Liver (tissue), 9 donors: ENCODE data around the gene PAX5. TPM values are rescaled to one million over a fixed set of nuclear protein-coding genes. Genes with fewer than 3 reads are reported as not detected.

ENCODE experiments used
- DNase-seq: peaks from one replicate; pipeline ENCODE4 v3.0.0-alpha.2; 2017; ENCODE audit warnings: low spot score
- H3K27ac ChIP-seq, 2 donors: one replicate each; pipeline ENCODE4 v1.7.0; 2013; ENCODE audit warnings: inconsistent platforms in 2 of 2, low read length in 2 of 2, control low read depth in 1 of 2, low read depth in 1 of 2, mild to moderate bottlenecking in 1 of 2
- H3K27me3 ChIP-seq, 4 donors: one replicate each; pipeline versions ENCODE4 v1.6.1 to v1.7.0; 2013; ENCODE audit warnings: low read length in 3 of 4, inconsistent platforms in 1 of 4, mild to moderate bottlenecking in 1 of 4, moderate library complexity in 1 of 4; ENCODE audit not compliant: control insufficient read depth in 4 of 4, insufficient read depth in 4 of 4
- H3K36me3 ChIP-seq, 4 donors: one replicate each; pipeline versions ENCODE4 v1.6.1 to v1.7.0; 2013; ENCODE audit warnings: low read length in 3 of 4, mild to moderate bottlenecking in 3 of 4, low read depth in 1 of 4, moderate library complexity in 1 of 4; ENCODE audit not compliant: control insufficient read depth in 4 of 4, insufficient read depth in 3 of 4
- H3K4me1 ChIP-seq, 4 donors: one replicate each; pipeline versions ENCODE4 v1.6.1 to v1.7.0; 2013; ENCODE audit warnings: low read length in 3 of 4, mild to moderate bottlenecking in 3 of 4, moderate library complexity in 1 of 4; ENCODE audit not compliant: control insufficient read depth in 4 of 4, insufficient read depth in 4 of 4
- H3K4me3 ChIP-seq, 3 donors: one replicate each; pipeline versions ENCODE4 v1.6.1 to v1.7.0; 2013; ENCODE audit warnings: low read length in 3 of 3, control low read depth in 1 of 3, low read depth in 1 of 3, mild to moderate bottlenecking in 1 of 3
- H3K9ac ChIP-seq, 2 donors: one replicate each; pipeline ENCODE4 v1.7.0; 2013; ENCODE audit warnings: low read length in 2 of 2, mild to moderate bottlenecking in 2 of 2, moderate library complexity in 2 of 2, control low read depth in 1 of 2, low read depth in 1 of 2
- H3K9me3 ChIP-seq, 4 donors: one replicate each; pipeline versions ENCODE4 v1.6.1 to v1.7.0; 2013; ENCODE audit warnings: low read length in 3 of 4; ENCODE audit not compliant: control insufficient read depth in 4 of 4
- ATF3 ChIP-seq: IDR thresholded peaks from 2 replicates; pipeline ENCODE4 v1.6.1; 2016; ENCODE audit warnings: antibody characterized with exemption
- CTCF ChIP-seq: fragments of 150-350 bp; IDR thresholded peaks from 2 replicates; pipeline ENCODE4 v1.5.1; 2017; ENCODE audit warnings: improper control_type of control experiment, low read depth, low read length; ENCODE audit not compliant: missing input control
- EGR1 ChIP-seq, 2 donors: IDR thresholded peaks; 2 replicates each; pipeline ENCODE4 v1.6.1; 2016 to 2018; ENCODE audit warnings: antibody characterized with exemption in 2 of 2, low read depth in 2 of 2
- FOXA1 ChIP-seq: IDR thresholded peaks from 2 replicates; pipeline ENCODE4 v1.6.1; 2016; ENCODE audit warnings: antibody characterized with exemption
- FOXA2 ChIP-seq: IDR thresholded peaks from 2 replicates; pipeline ENCODE4 v1.6.1; 2016; ENCODE audit warnings: antibody characterized with exemption
- GABPA ChIP-seq, 2 donors: IDR thresholded peaks in 1 of 2; conservative IDR thresholded peaks in 1 of 2; 2 replicates each; pipeline ENCODE4 v1.6.1; 2016; ENCODE audit warnings: antibody characterized with exemption in 2 of 2, mild to moderate bottlenecking in 1 of 2, moderate library complexity in 1 of 2
- HNF4A ChIP-seq, 2 donors: conservative IDR thresholded peaks; 2 replicates each; pipeline ENCODE4 v1.6.1; 2016; ENCODE audit warnings: antibody characterized with exemption in 2 of 2, mild to moderate bottlenecking in 2 of 2
- HNF4G ChIP-seq: IDR thresholded peaks from 2 replicates; pipeline ENCODE4 v1.6.1; 2016; ENCODE audit warnings: antibody characterized with exemption
- JUND ChIP-seq, 2 donors: IDR thresholded peaks; 2 replicates each; pipeline ENCODE4 v1.6.1; 2016; ENCODE audit warnings: antibody characterized with exemption in 2 of 2
- MAX ChIP-seq: IDR thresholded peaks from 2 replicates; pipeline ENCODE4 v1.6.1; 2016; ENCODE audit warnings: antibody characterized with exemption
- NR2F2 ChIP-seq: IDR thresholded peaks from 2 replicates; pipeline ENCODE4 v1.6.1; 2016; ENCODE audit warnings: antibody characterized with exemption
- RAD21 ChIP-seq, 2 donors: IDR thresholded peaks; 2 replicates each; pipeline ENCODE4 v1.6.1; 2016; ENCODE audit warnings: antibody characterized with exemption in 2 of 2, mild to moderate bottlenecking in 2 of 2
- REST ChIP-seq: IDR thresholded peaks from 2 replicates; pipeline ENCODE4 v1.6.1; 2016; ENCODE audit warnings: antibody characterized with exemption, mild to moderate bottlenecking
- RXRA ChIP-seq, 2 donors: IDR thresholded peaks; 2 replicates each; pipeline ENCODE4 v1.6.1; 2017 to 2018; ENCODE audit warnings: antibody characterized with exemption in 2 of 2, mild to moderate bottlenecking in 1 of 2
- SP1 ChIP-seq: IDR thresholded peaks from 2 replicates; pipeline ENCODE4 v1.6.1; 2018; ENCODE audit warnings: antibody characterized with exemption, mild to moderate bottlenecking
- TAF1 ChIP-seq: conservative IDR thresholded peaks from 2 replicates; pipeline ENCODE4 v1.6.1; 2016; ENCODE audit warnings: antibody characterized with exemption, mild to moderate bottlenecking
- YY1 ChIP-seq: IDR thresholded peaks from 2 replicates; pipeline ENCODE4 v1.6.1; 2016; ENCODE audit warnings: antibody characterized with exemption, mild to moderate bottlenecking
- ZBTB33 ChIP-seq: IDR thresholded peaks from 2 replicates; pipeline ENCODE4 v1.6.1; 2016; ENCODE audit warnings: antibody characterized with exemption
- WGBS: extraction: QIAGEN DNeasy Blood & Tissue Kit; methylation state at CpG from one replicate; pipeline ENCODE4 v1.1.7; 2013; 5-methylcytosine and 5-hydroxymethylcytosine counted together
- polyA plus RNA-seq, 2 donors: library from polyadenylated mRNA; stranded (reverse) in 1 of 2; unstranded in 1 of 2; fragments of 200-250 nt in 1 of 2; fragments of >200 nt in 1 of 2; fragmentation: Nextera tagmentation in 1 of 2; extraction: Ambion mirVana in 1 of 2; gene quantifications; one replicate each; pipeline versions ENCODE4 v1.2.1 to v1.2.3, GENCODE V29; 2013 to 2015
- total RNA-seq, 2 donors: library from RNA; depleted of rRNA; stranded (reverse); fragments of >200 nt; gene quantifications; one replicate each; pipeline ENCODE4 v1.2.3, GENCODE V29; 2014
- donor health status: healthy.
- donor health status: healthy.
- donor health status: healthy.
- donor health status: healthy.
- donor health status: healthy.

The PAX5 gene
- total and polyA plus RNA-seq, 4 donors, result 0.05 to 2.7 (median 0.11) TPM

- Histone ChIP-seq H3K9ac (no peak overlapping the region), H3K4me3 (no peak overlapping the region), H3K27me3 (no peaks in the 10 kb centered on the region), H3K36me3 (no peaks in the 10 kb centered on the region), H3K27ac (no peak overlapping the region), H3K9me3 (no peaks in the 10 kb centered on the region), H3K4me1 (no peaks in the 10 kb centered on the region)
- WGBS, result 90% methylated on average over 7 of the region's 7 CpGs
- DNase-seq, result no peak
- TF ChIP-seq CTCF (no peak), REST (no peak), ZBTB33 (no peak), TAF1 (no peak), FOXA2 (no peak), HNF4A (conservative IDR thresholded peaks at IDR 0.05) (no peak), JUND (IDR thresholded peaks at IDR 0.05) (no peak), RXRA (IDR thresholded peaks at IDR 0.05) (no peak), RAD21 (IDR thresholded peaks at IDR 0.05) (no peak), EGR1 (IDR thresholded peaks at IDR 0.05; ENCODE audit: low read depth in 2 of 2) (no peak), GABPA (IDR thresholded peaks at IDR 0.05 in 1 of 2, conservative IDR thresholded peaks at IDR 0.05 in 1 of 2) (no peak), HNF4G (no peak), SP1 (no peak), NR2F2 (no peak), YY1 (no peak), ATF3 (no peak), FOXA1 (no peak), MAX (no peak)
Measured at GRCh38 chr9:36968574-36969215, 65.4 kb downstream of the PAX5 start.
